ENCODE measurements around the gene EPS15. TPM values are rescaled to one million over a fixed set of nuclear protein-coding genes. Genes with fewer than 3 reads are reported as not detected.
A peak's percentile ranks its signal among the peaks of the same experiment; 100 is the strongest.

The EPS15 gene
- total RNA-seq, 1 experiment from 2014 or later = 26.3 TPM

GRCh38 chr1:51549016-51549619 lies 30.1 kb upstream of the EPS15 start:
- H3K27ac ChIP-seq (ENCODE audit: low read length) = no peak overlapping the region
- H3K4me2 ChIP-seq (ENCODE audit: low read length) = no peak overlapping the region
- no peak for DNase-seq
- intact Hi-C loops (cut with micrococcal nuclease) = no loop called here
- CTCF ChIA-PET = no interaction called here
- POLR2A ChIA-PET (ENCODE audit: unreplicated experiment) = no interaction called here
- no peaks in the 10 kb centered on the region for H3K36me3 ChIP-seq (ENCODE audit: low read depth, low read length)
- H3K4me1 ChIP-seq (ENCODE audit: insufficient read depth, low read length) = peaks cover 25% of the 10 kb centered on the region
- 0 out of 2 replicates have a peak overlapping the region, but pooled peaks have one; percentile 14 for H2AFZ ChIP-seq (ENCODE audit: low read length)
- H3K27me3 ChIP-seq (ENCODE audit: low read length) = no peaks in the 10 kb centered on the region
- no TSS peak for BruUV-seq (replicated peaks)
- H4K20me1 ChIP-seq (ENCODE audit: low read length) = no peaks in the 10 kb centered on the region
- no peaks in the 10 kb centered on the region for H3F3A ChIP-seq (ENCODE audit: low read length, unreplicated experiment)
- no peaks in the 10 kb centered on the region for H3K9me3 ChIP-seq (ENCODE audit: low read length)
- ATAC-seq = no peak
- H3K9me2 ChIP-seq (replicated peaks; ENCODE audit: low read length) = no peaks in the 10 kb centered on the region
- no peaks in the 10 kb centered on the region for H3K79me2 ChIP-seq (ENCODE audit: low read length)
- H3K4me3 ChIP-seq (ENCODE audit: low read length) = no peak overlapping the region
- no peak overlapping the region for H3K9ac ChIP-seq (ENCODE audit: low read length)
- TF ChIP-seq CTCF (conservative IDR thresholded peaks at IDR 0.05; ENCODE audit: low read depth, low read length) = no peak
- TF ChIP-seq EZH2 (IDR thresholded peaks at IDR 0.05; ENCODE audit: low read length, unreplicated experiment) = no peak
- no peak for TF ChIP-seq EZH2phosphoT487 (IDR thresholded peaks at IDR 0.05; ENCODE audit: borderline replicate concordance, low read length)

- CTCF ChIA-PET = no interaction called here
- no peak overlapping the region for H3K9ac ChIP-seq (ENCODE audit: low read length)
- H3K27me3 ChIP-seq (ENCODE audit: low read length) = no peaks in the 10 kb centered on the region
- no peak for TF ChIP-seq CTCF (conservative IDR thresholded peaks at IDR 0.05; ENCODE audit: low read depth, low read length)
- TF ChIP-seq EZH2 (IDR thresholded peaks at IDR 0.05; ENCODE audit: low read length, unreplicated experiment) = no peak
- DNase-seq = peak; percentile 63
- no TSS peak for BruUV-seq (replicated peaks)
- no peaks in the 10 kb centered on the region for H3K9me2 ChIP-seq (replicated peaks; ENCODE audit: low read length)
- H4K20me1 ChIP-seq (ENCODE audit: low read length) = no peaks in the 10 kb centered on the region
- no peak overlapping the region for H3K4me2 ChIP-seq (ENCODE audit: low read length)
- no peak for ATAC-seq
- no peak overlapping the region for H3K27ac ChIP-seq (ENCODE audit: low read length)
- H3F3A ChIP-seq (ENCODE audit: low read length, unreplicated experiment) = no peaks in the 10 kb centered on the region
- POLR2A ChIA-PET (ENCODE audit: unreplicated experiment) = no interaction called here
- no peaks in the 10 kb centered on the region for H3K36me3 ChIP-seq (ENCODE audit: low read depth, low read length)
- H3K79me2 ChIP-seq (ENCODE audit: low read length) = no peaks in the 10 kb centered on the region
- peaks cover 44% of the 10 kb centered on the region for H3K4me1 ChIP-seq (ENCODE audit: insufficient read depth, low read length)
- no peak overlapping the region for H2AFZ ChIP-seq (ENCODE audit: low read length)
- H3K9me3 ChIP-seq (ENCODE audit: low read length) = no peaks in the 10 kb centered on the region
- H3K4me3 ChIP-seq (ENCODE audit: low read length) = no peak overlapping the region
- intact Hi-C loops (cut with micrococcal nuclease) = no loop called here
Measured at GRCh38 chr1:51543858-51544257, 24.8 kb upstream of the EPS15 start.

GRCh38 chr1:51542158-51542953 lies 23.3 kb upstream of the EPS15 start:
- no peaks in the 10 kb centered on the region for H3K79me2 ChIP-seq (ENCODE audit: low read length)
- no TSS peak for BruUV-seq (replicated peaks)

More at GRCh38 chr1:51542158-51542953, 23.3 kb upstream of the EPS15 start:
- TF ChIP-seq CTCF (conservative IDR thresholded peaks at IDR 0.05; ENCODE audit: low read depth, low read length) = no peak
- no peak for TF ChIP-seq EZH2phosphoT487 (IDR thresholded peaks at IDR 0.05; ENCODE audit: borderline replicate concordance, low read length)
- TF ChIP-seq EZH2 (IDR thresholded peaks at IDR 0.05; ENCODE audit: low read length, unreplicated experiment) = no peak
- Histone ChIP-seq H3K27ac (ENCODE audit: low read length) (peak overlapping the region; percentile 90), H3K9me2 (replicated peaks; ENCODE audit: low read length) (no peaks in the 10 kb centered on the region), H3K9me3 (ENCODE audit: low read length) (no peaks in the 10 kb centered on the region), H3K4me1 (ENCODE audit: insufficient read depth, low read length) (peaks cover 50% of the 10 kb centered on the region), H3K4me3 (ENCODE audit: low read length) (no peak overlapping the region), H2AFZ (ENCODE audit: low read length) (no peak overlapping the region), H3K27me3 (ENCODE audit: low read length) (no peaks in the 10 kb centered on the region), H4K20me1 (ENCODE audit: low read length) (no peaks in the 10 kb centered on the region), H3K4me2 (ENCODE audit: low read length) (peak overlapping the region; percentile 38), H3K9ac (ENCODE audit: low read length) (peak overlapping the region; percentile 42), H3K36me3 (ENCODE audit: low read depth, low read length) (no peaks in the 10 kb centered on the region), H3F3A (ENCODE audit: low read length, unreplicated experiment) (no peaks in the 10 kb centered on the region)
- ChIA-PET CTCF (interaction anchor here (0.6 kb wide), 1 partner anchor 219 kb away, joined by 3 read pairs; no protein-coding TSS in a partner anchor), POLR2A (ENCODE audit: unreplicated experiment) (no interaction called here)
- intact Hi-C loops (cut with micrococcal nuclease) = no loop called here
- ATAC-seq = no peak
- peak; percentile 15 for DNase-seq
